Measurements from ENCODE around the gene CD300H. TPM values are rescaled to one million over a fixed set of nuclear protein-coding genes. Genes with fewer than 3 reads are reported as not detected.

Gene CD300H
- not detected for total RNA-seq

GRCh38 chr17:74567397-74567796, at the start of gene CD300H:
Gene CD300H, minus strand, starts transcription at chr17:74567509.
- Histone ChIP-seq H3K36me3 (no peaks in the 10 kb centered on the region), H3K27ac (no peak within 1 kb of the TSS), H3K4me3 (no peak within 1 kb of the TSS), H3K27me3 (replicated peaks; ENCODE audit: insufficient read depth) (no peaks in the 10 kb centered on the region), H3K9me3 (no peaks in the 10 kb centered on the region), H3K4me1 (replicated peaks) (no peaks in the 10 kb centered on the region)
- TF ChIP-seq POLR2AphosphoS5 (IDR thresholded peaks at IDR 0.05) = no peak
- no peak for TF ChIP-seq CTCF (IDR thresholded peaks at IDR 0.05)
- TF ChIP-seq POLR2A (IDR thresholded peaks at IDR 0.05) = no peak
- no peak for DNase-seq (ENCODE audit: low spot score)
- WGBS = 88% methylated on average over 2 of the region's 2 CpGs
- intact Hi-C loops (cut with DNase I) = no loop called here

- DNase-seq (ENCODE audit: low spot score) = no peak
- intact Hi-C loops (cut with DNase I) = no loop called here
- H3K27me3 ChIP-seq (replicated peaks; ENCODE audit: insufficient read depth) = no peaks in the 10 kb centered on the region
- H3K4me3 ChIP-seq = no peak overlapping the region
- H3K36me3 ChIP-seq = no peaks in the 10 kb centered on the region
- no peak for TF ChIP-seq CTCF (IDR thresholded peaks at IDR 0.05)
- no peak for TF ChIP-seq POLR2A (IDR thresholded peaks at IDR 0.05)
- TF ChIP-seq POLR2AphosphoS5 (IDR thresholded peaks at IDR 0.05) = no peak
- WGBS = 92% methylated on average over 5 of the region's 7 CpGs
- H3K4me1 ChIP-seq (replicated peaks) = no peaks in the 10 kb centered on the region
- no peaks in the 10 kb centered on the region for H3K9me3 ChIP-seq
- H3K27ac ChIP-seq = no peak overlapping the region
Measured at GRCh38 chr17:74616696-74617095, 49.4 kb upstream of the CD300H start.

GRCh38 chr17:74612046-74612445, 44.7 kb upstream of the CD300H start:
- H3K4me3 ChIP-seq = no peak overlapping the region
- H3K27me3 ChIP-seq (replicated peaks; ENCODE audit: insufficient read depth) = peaks cover 2% of the 10 kb centered on the region
- WGBS = 87% methylated on average over 6 of the region's 6 CpGs
- H3K27ac ChIP-seq = no peak overlapping the region
- no peaks in the 10 kb centered on the region for H3K36me3 ChIP-seq
- DNase-seq (ENCODE audit: low spot score) = no peak
- intact Hi-C loops (cut with DNase I) = no loop called here
- TF ChIP-seq POLR2A (IDR thresholded peaks at IDR 0.05) = no peak
- TF ChIP-seq POLR2AphosphoS5 (IDR thresholded peaks at IDR 0.05) = no peak
- no peak for TF ChIP-seq CTCF (IDR thresholded peaks at IDR 0.05)
- no peaks in the 10 kb centered on the region for H3K9me3 ChIP-seq
- H3K4me1 ChIP-seq (replicated peaks) = no peaks in the 10 kb centered on the region

- no peak overlapping the region for H3K4me3 ChIP-seq
- intact Hi-C loops (cut with DNase I) = no loop called here
- 25% methylated on average over 2 of the region's 2 CpGs for WGBS
- peaks cover 2% of the 10 kb centered on the region for H3K27me3 ChIP-seq (replicated peaks; ENCODE audit: insufficient read depth)
- DNase-seq (ENCODE audit: low spot score) = no peak
- H3K36me3 ChIP-seq = no peaks in the 10 kb centered on the region
- TF ChIP-seq CTCF (IDR thresholded peaks at IDR 0.05) (no peak), POLR2A (IDR thresholded peaks at IDR 0.05) (no peak)
- H3K4me1 ChIP-seq (replicated peaks) = no peaks in the 10 kb centered on the region
- no peak overlapping the region for H3K27ac ChIP-seq
- H3K9me3 ChIP-seq = no peaks in the 10 kb centered on the region
Measured at GRCh38 chr17:74610108-74610507, 42.8 kb upstream of the CD300H start.

- Histone ChIP-seq H3K9me3 (no peaks in the 10 kb centered on the region), H3K27me3 (replicated peaks; ENCODE audit: insufficient read depth) (peaks cover 2% of the 10 kb centered on the region), H3K27ac (no peak overlapping the region), H3K36me3 (no peaks in the 10 kb centered on the region), H3K4me3 (no peak overlapping the region), H3K4me1 (replicated peaks) (no peaks in the 10 kb centered on the region)
- intact Hi-C loops (cut with DNase I) = no loop called here
- WGBS = 98% methylated on average over 3 of the region's 3 CpGs
- DNase-seq (ENCODE audit: low spot score) = no peak
- TF ChIP-seq POLR2AphosphoS5 (IDR thresholded peaks at IDR 0.05) (no peak), POLR2A (IDR thresholded peaks at IDR 0.05) (no peak), CTCF (IDR thresholded peaks at IDR 0.05) (no peak)
Measured at GRCh38 chr17:74608511-74608910, 41.2 kb upstream of the CD300H start.

Data from prostate gland (tissue), 2 donors.